GM12878 (cell line): ENCODE results near the gene TET1.

Experiments
- BCL11A ChIP-seq: IDR thresholded peaks from 2 replicates; pipeline ENCODE4 v1.6.1; 2011; ENCODE audit warnings: low read depth, low read length
- CTCF ChIP-seq, 3 experiments: IDR thresholded peaks in 2 of 3; conservative IDR thresholded peaks in 1 of 3; 2 replicates each; pipeline ENCODE4 v1.5.1; 2011; ENCODE audit warnings: low read depth in 3 of 3, low read length in 3 of 3, mild to moderate bottlenecking in 3 of 3, control low read depth in 2 of 3, moderate library complexity in 2 of 3, inconsistent platforms in 1 of 3, mixed read lengths in 1 of 3; ENCODE audit not compliant: control insufficient read depth in 2 of 3, insufficient read depth in 1 of 3; ENCODE audit errors: extremely low read depth in 1 of 3
- EED ChIP-seq: sonication (generic); IDR thresholded peaks from 2 replicates; pipeline ENCODE4 v1.6.1; 2016; ENCODE audit warnings: antibody characterized with exemption, low read depth
- RB1 ChIP-seq: fragments of 450-650 bp; formaldehyde crosslinking; IDR thresholded peaks from 2 replicates; pipeline ENCODE4 v1.6.1; 2017; ENCODE audit warnings: mild to moderate bottlenecking, borderline replicate concordance
- RFX5 ChIP-seq: IDR thresholded peaks from 2 replicates; pipeline ENCODE4 v1.6.1; 2011; ENCODE audit warnings: low read depth, low read length, improper control_type of control experiment
- SRF ChIP-seq, 2 experiments: IDR thresholded peaks; 2 replicates each; pipeline ENCODE4 v1.6.1; 2011; ENCODE audit warnings: low read depth in 2 of 2, low read length in 2 of 2, mild to moderate bottlenecking in 1 of 2, moderate library complexity in 1 of 2
- TAF1 ChIP-seq: IDR thresholded peaks from 2 replicates; pipeline ENCODE4 v1.6.1; 2011; ENCODE audit warnings: mild to moderate bottlenecking, low read depth, low read length, borderline replicate concordance
- USF2 ChIP-seq: IDR thresholded peaks from 2 replicates; pipeline ENCODE4 v1.6.1; 2011; ENCODE audit warnings: low read depth, low read length, improper control_type of control experiment, borderline replicate concordance
- YY1 ChIP-seq: IDR thresholded peaks from 2 replicates; pipeline ENCODE4 v1.6.1; 2011; ENCODE audit warnings: low read depth, mild to moderate bottlenecking, low read length

DNA sequence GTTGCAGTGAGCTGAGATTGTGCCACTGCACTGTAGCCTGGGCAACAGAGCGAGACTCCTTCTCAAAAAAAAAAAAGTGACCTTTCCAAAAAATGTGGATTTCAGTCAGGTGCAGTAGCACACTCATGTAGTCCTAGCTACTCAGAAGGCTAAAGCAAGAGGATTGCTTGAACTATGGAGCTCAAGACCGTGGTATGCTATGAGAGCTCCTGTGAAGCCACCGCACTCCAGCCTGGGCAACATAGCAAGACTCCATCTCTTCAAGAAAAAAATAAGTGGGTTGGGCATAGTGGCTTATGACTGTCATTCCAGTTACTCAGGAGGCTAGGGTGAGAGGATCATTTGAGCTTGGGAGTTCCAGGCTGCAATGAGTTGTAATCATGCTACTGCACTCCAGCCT, 51.1 kb downstream of the TET1 start:
- no peak for TF ChIP-seq TAF1
- no peak for TF ChIP-seq CTCF (IDR thresholded peaks at IDR 0.05 in 2 of 3, conservative IDR thresholded peaks at IDR 0.05 in 1 of 3; ENCODE audit: control insufficient read depth in 2 of 3, extremely low read depth in 1 of 3, insufficient read depth in 1 of 3, low read depth in 3 of 3, low read length in 3 of 3)
- TF ChIP-seq RB1, result no peak
- TF ChIP-seq RFX5, result no peak
- no peak for TF ChIP-seq SRF (IDR thresholded peaks at IDR 0.05; ENCODE audit: low read depth in 2 of 2, low read length in 2 of 2)
- no peak for TF ChIP-seq EED
- TF ChIP-seq USF2, result no peak
- TF ChIP-seq BCL11A, result no peak
- TF ChIP-seq YY1, result no peak
